HL-60 (cell line): ENCODE data around the gene TRAF4.

ENCODE experiments used
- DNase-seq, 2 experiments: peaks; one replicate each; pipeline ENCODE4 v3.0.0-alpha.2; 2010 to 2020; ENCODE audit warnings: low read depth in 1 of 2, low spot score in 1 of 2
- H3K27ac ChIP-seq: fragments of 250-450 bp; sonication (Bioruptor Pico); replicated peaks from 2 replicates; pipeline ENCODE4 v1.5.1; 2020; ENCODE audit warnings: mild to moderate bottlenecking, moderate library complexity
- H3K27me3 ChIP-seq: fragments of 250-450 bp; sonication (Bioruptor Pico); 2 replicates; pipeline ENCODE4 v1.5.1; 2021; ENCODE audit warnings: mild to moderate bottlenecking, moderate library complexity; ENCODE audit not compliant: insufficient read depth, poor library complexity, severe bottlenecking
- H3K4me3 ChIP-seq: replicated peaks from 2 replicates; pipeline ENCODE4 v1.5.1; 2011; ENCODE audit warnings: mild to moderate bottlenecking, control low read depth, low read length; ENCODE audit not compliant: insufficient read depth
- GABPA ChIP-seq: IDR thresholded peaks from 2 replicates; pipeline ENCODE4 v1.6.1; 2012; ENCODE audit warnings: low read depth
- POLR2AphosphoS5 ChIP-seq: IDR thresholded peaks from 2 replicates; pipeline ENCODE4 v1.6.1; 2012; ENCODE audit warnings: low read depth
- SPI1 ChIP-seq: IDR thresholded peaks from 2 replicates; pipeline ENCODE4 v1.6.1; 2012; ENCODE audit warnings: low read depth, mild to moderate bottlenecking, borderline replicate concordance
- TF ChIP-seq, protein P1 (sequence below): IDR thresholded peaks from 2 replicates; pipeline ENCODE4 v1.6.1; 2012; ENCODE audit warnings: low read depth; ENCODE audit not compliant: insufficient replicate concordance
- TF ChIP-seq, protein P2 (sequence below): IDR thresholded peaks from one replicate; pipeline ENCODE4 v1.5.1; 2011; ENCODE audit warnings: low read length, control low read depth, inconsistent platforms; ENCODE audit not compliant: insufficient read depth

Gene TRAF4

GRCh38 chr17:28725166-28725659 lies 18.6 kb upstream of the TRAF4 start:
- peak overlapping the region; percentile 68 for H3K4me3 ChIP-seq
- TF ChIP-seq, protein P1, sequence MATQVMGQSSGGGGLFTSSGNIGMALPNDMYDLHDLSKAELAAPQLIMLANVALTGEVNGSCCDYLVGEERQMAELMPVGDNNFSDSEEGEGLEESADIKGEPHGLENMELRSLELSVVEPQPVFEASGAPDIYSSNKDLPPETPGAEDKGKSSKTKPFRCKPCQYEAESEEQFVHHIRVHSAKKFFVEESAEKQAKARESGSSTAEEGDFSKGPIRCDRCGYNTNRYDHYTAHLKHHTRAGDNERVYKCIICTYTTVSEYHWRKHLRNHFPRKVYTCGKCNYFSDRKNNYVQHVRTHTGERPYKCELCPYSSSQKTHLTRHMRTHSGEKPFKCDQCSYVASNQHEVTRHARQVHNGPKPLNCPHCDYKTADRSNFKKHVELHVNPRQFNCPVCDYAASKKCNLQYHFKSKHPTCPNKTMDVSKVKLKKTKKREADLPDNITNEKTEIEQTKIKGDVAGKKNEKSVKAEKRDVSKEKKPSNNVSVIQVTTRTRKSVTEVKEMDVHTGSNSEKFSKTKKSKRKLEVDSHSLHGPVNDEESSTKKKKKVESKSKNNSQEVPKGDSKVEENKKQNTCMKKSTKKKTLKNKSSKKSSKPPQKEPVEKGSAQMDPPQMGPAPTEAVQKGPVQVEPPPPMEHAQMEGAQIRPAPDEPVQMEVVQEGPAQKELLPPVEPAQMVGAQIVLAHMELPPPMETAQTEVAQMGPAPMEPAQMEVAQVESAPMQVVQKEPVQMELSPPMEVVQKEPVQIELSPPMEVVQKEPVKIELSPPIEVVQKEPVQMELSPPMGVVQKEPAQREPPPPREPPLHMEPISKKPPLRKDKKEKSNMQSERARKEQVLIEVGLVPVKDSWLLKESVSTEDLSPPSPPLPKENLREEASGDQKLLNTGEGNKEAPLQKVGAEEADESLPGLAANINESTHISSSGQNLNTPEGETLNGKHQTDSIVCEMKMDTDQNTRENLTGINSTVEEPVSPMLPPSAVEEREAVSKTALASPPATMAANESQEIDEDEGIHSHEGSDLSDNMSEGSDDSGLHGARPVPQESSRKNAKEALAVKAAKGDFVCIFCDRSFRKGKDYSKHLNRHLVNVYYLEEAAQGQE: no peak
- peak; percentile 94 for TF ChIP-seq POLR2AphosphoS5
- no peaks in the 10 kb centered on the region for H3K27me3 ChIP-seq
- DNase-seq: peak; percentile 67 to 70
- peak overlapping the region; percentile 80 for H3K27ac ChIP-seq

GRCh38 chr17:28725660-28726225 lies 18.1 kb upstream of the TRAF4 start:
- Histone ChIP-seq H3K4me3 (peak overlapping the region; percentile 68), H3K27ac (peak overlapping the region; percentile 80), H3K27me3 (no peaks in the 10 kb centered on the region)
- peak; percentile 64 to 81 for DNase-seq
- TF ChIP-seq, protein P1: no peak
- TF ChIP-seq, protein P2, sequence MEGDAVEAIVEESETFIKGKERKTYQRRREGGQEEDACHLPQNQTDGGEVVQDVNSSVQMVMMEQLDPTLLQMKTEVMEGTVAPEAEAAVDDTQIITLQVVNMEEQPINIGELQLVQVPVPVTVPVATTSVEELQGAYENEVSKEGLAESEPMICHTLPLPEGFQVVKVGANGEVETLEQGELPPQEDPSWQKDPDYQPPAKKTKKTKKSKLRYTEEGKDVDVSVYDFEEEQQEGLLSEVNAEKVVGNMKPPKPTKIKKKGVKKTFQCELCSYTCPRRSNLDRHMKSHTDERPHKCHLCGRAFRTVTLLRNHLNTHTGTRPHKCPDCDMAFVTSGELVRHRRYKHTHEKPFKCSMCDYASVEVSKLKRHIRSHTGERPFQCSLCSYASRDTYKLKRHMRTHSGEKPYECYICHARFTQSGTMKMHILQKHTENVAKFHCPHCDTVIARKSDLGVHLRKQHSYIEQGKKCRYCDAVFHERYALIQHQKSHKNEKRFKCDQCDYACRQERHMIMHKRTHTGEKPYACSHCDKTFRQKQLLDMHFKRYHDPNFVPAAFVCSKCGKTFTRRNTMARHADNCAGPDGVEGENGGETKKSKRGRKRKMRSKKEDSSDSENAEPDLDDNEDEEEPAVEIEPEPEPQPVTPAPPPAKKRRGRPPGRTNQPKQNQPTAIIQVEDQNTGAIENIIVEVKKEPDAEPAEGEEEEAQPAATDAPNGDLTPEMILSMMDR: no peak
- no peak for TF ChIP-seq GABPA
- TF ChIP-seq POLR2AphosphoS5: peak; percentile 2; the same call in 1 of the 2 replicates
- no peak for TF ChIP-seq SPI1

GRCh38 chr17:28726226-28726626 lies 17.6 kb upstream of the TRAF4 start, which contains the start of gene TLCD1:
Gene TLCD1 (minus strand): TSS chr17:28726233. CDS start chr17:28726097, 136 bp downstream.
- Histone ChIP-seq H3K4me3 (peak within 1 kb of the TSS; percentile 68), H3K27ac (peak within 1 kb of the TSS; percentile 93), H3K27me3 (no peaks in the 10 kb centered on the region)
- peak in 1 of 2 experiments; percentile 74 for DNase-seq
- TF ChIP-seq GABPA (no peak), SPI1 (no peak), POLR2AphosphoS5 (no peak)
- TF ChIP-seq, protein P1: no peak
- TF ChIP-seq, protein P2: no peak
